Skeletal muscle satellite cell (primary cell): ENCODE data around the gene HLA-DOB.

ENCODE experiments used
- H3K27me3 ChIP-seq: 2 replicates; pipeline ENCODE4 v1.7.0; 2013; ENCODE audit warnings: low read length; ENCODE audit not compliant: control insufficient read depth, insufficient read depth
- H3K36me3 ChIP-seq: 2 replicates; pipeline ENCODE4 v1.7.0; 2013; ENCODE audit warnings: mild to moderate bottlenecking, control low read depth, low read length; ENCODE audit not compliant: insufficient read depth
- H3K4me1 ChIP-seq: 2 replicates; pipeline ENCODE4 v1.7.0; 2013; ENCODE audit warnings: low read length; ENCODE audit not compliant: control insufficient read depth, insufficient read depth
- H3K4me2 ChIP-seq: 2 replicates; pipeline ENCODE4 v1.7.0; 2013; ENCODE audit warnings: mild to moderate bottlenecking, low read length
- H3K4me3 ChIP-seq: 2 replicates; pipeline ENCODE4 v1.7.0; 2013; ENCODE audit warnings: low read length
- H3K9ac ChIP-seq: 2 replicates; pipeline ENCODE4 v1.7.0; 2013; ENCODE audit warnings: mild to moderate bottlenecking, low read depth, low read length, moderate library complexity
- H3K9me3 ChIP-seq: replicated peaks from 2 replicates; pipeline ENCODE4 v1.7.0; 2013; ENCODE audit warnings: mild to moderate bottlenecking, control low read depth, low read length

HLA-DOB gene

DNA sequence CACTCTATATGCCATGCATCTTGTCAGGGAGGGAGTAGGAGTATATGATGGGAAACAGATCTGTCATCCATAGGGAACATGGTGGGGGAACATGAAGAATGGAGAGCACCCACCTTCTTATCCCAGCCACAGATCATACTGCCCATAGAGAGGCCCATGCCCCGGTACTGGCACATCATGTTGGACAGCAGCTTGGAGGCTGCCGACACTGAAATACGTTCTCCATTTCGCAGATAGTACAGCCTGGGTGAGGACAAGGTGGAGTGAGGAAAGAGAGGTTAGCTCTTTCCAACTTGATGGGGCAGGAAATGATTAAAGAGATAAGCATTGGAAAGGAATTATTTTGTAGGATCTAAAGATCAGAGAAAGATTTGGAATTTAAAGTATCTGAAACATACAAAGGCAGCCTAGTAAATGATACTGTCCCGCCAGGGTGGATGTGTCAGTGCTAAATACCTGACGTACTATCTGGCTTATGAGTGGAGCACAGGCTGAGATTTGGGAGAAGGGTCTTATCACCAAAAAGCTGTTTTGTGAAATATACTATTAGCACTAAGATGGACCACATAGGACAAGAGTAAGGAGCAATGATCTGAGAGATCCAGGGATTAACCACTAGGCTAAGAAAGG lies 25.3 kb upstream of the HLA-DOB start:
- H3K36me3 ChIP-seq, result peaks cover 4% of the 10 kb centered on the region
- peaks cover 9% of the 10 kb centered on the region for H3K4me1 ChIP-seq
- H3K9me3 ChIP-seq, result no peaks in the 10 kb centered on the region
- H3K9ac ChIP-seq, result no peak overlapping the region
- H3K4me3 ChIP-seq, result no peak overlapping the region
- H3K4me2 ChIP-seq, result no peak overlapping the region
- H3K27me3 ChIP-seq, result no peaks in the 10 kb centered on the region

DNA sequence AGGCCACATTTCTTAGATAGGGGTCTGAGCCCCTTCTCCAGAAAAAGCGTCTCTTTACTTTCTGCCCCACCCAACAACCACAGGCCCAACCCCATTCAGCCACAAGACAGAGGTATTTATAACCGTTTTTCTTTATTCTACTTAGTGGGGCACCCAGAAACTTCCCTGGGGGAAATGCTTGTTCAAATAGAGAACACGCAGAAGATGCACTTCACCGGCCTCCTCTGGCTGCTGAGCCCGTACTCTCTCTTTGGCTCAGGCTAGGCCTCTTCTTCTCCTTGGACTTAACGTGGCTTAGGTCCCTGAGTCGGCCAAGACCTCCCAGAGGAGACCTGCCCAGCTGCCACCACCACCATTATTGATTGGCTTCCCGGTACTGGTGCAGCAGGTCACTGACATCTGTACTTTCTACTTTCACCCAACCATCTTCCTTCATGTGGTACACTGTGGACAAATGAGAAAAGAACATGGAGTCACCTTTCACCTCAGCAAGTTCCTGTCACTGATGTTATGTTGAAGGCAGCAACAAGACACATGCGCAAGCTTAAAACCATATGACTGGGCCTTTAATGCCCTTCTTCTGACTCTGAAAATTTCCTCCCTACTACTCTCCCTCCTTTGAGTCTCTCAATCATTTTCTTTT lies 23.9 kb upstream of the HLA-DOB start:
- Histone ChIP-seq H3K9ac (no peak overlapping the region), H3K9me3 (no peaks in the 10 kb centered on the region), H3K4me3 (no peak overlapping the region), H3K4me2 (no peak overlapping the region), H3K27me3 (no peaks in the 10 kb centered on the region), H3K36me3 (no peaks in the 10 kb centered on the region), H3K4me1 (peaks cover 9% of the 10 kb centered on the region)

DNA sequence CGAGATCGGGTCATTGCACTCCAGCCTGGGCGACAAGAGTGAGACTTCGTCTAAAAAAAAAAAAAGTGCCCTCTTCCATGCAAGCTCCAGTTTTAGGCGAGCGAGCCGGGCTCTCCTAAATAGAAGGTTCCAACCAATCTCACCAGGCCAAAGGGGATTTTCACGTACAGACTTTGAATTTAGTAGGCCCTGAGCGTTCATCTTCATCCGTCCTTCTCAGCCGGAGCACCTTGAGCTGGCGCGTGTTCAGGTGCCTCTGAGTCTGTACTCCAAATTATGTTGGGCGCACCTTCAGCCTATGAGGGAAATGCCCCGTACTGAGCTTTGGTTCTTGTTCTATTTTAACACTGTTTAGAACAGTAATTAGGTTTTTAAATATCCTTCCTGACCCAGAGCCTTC lies 22.6 kb upstream of the HLA-DOB start:
- Histone ChIP-seq H3K27me3 (no peaks in the 10 kb centered on the region), H3K4me3 (no peak overlapping the region), H3K36me3 (no peaks in the 10 kb centered on the region), H3K9ac (no peak overlapping the region), H3K4me2 (no peak overlapping the region), H3K9me3 (no peaks in the 10 kb centered on the region), H3K4me1 (peaks cover 7% of the 10 kb centered on the region)

DNA sequence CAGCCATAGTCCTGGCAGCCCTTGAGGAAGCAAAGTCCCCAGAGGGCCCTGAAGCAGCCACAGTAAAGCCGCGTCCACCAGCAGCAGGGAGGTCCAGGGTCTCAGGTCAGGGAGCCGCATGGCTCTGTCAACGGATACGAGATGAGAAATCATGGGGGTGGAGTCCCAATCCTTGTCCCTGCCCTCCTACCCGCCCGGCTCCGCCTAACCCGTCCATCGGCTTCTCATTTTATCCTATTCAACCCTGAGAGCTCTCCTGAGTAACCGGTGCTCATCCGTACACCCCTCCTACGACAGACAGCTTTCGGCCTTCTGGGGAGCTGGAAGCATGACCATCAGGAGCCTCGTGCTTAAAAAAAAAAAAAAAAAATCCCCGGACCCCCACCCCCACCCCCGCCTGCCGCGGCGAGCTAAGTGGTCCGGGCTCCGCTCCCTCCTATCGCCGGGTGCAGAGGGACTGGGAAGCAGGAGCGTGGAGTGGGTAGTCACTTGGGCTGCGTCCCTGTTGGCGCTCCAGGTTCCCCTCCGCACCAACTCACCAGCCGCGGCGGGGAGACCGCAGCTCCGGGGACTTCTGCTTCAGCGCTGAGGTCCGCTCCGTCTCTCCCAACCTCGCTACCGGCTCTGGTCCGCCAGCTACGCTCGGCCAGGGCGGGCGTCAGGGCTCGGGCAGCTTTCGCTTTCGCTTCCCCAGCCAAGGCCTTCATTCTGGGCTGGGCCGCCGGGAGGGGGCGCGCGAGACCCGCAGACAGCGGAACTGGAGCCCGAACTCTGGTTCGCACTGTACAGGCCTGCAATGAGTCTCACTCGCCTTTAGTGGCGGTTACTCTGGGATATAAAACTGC lies 21.5 kb upstream of the HLA-DOB start, which contains the start of gene TAP2:
TSS of gene TAP2 (minus strand) at position 626 of the 845 bp plus-strand sequence. CDS start at position 120, 506 bp downstream.
- H3K9ac ChIP-seq, result peak within 1 kb of the TSS; percentile 84
- no peaks in the 10 kb centered on the region for H3K36me3 ChIP-seq
- H3K4me1 ChIP-seq, result peaks cover 7% of the 10 kb centered on the region
- no peaks in the 10 kb centered on the region for H3K9me3 ChIP-seq
- H3K4me3 ChIP-seq, result peak within 1 kb of the TSS; percentile 91
- peak within 1 kb of the TSS; percentile 83 for H3K4me2 ChIP-seq
- H3K27me3 ChIP-seq, result no peaks in the 10 kb centered on the region

DNA sequence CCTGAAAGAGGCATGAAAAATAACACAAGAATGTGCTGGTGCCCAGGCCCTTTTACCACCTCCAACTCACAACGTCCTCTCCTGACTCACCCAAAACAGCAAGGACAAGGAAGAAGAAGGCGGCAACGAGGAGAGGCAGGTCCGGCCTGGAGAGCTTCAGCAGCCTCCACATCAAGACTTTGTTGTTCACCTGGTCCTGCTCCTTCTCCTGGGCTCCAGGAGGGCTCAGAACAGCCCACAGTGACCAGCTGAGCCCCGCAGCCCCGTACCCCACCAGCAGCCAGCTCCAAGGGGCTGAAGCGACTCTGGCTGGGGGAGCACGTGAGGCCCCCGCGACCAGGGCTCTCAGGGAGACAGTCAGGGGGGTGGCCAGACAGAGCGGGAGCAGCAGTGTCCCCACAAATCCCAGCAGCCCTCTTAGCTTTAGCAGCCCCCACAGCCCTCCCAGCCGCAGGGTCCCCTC lies 20.9 kb upstream of the HLA-DOB start:
- H3K4me2 ChIP-seq, result peak overlapping the region; percentile 83
- peaks cover 7% of the 10 kb centered on the region for H3K4me1 ChIP-seq
- no peaks in the 10 kb centered on the region for H3K36me3 ChIP-seq
- H3K27me3 ChIP-seq, result no peaks in the 10 kb centered on the region
- no peaks in the 10 kb centered on the region for H3K9me3 ChIP-seq
- peak overlapping the region; percentile 84 for H3K9ac ChIP-seq
- peak overlapping the region; percentile 91 for H3K4me3 ChIP-seq

DNA sequence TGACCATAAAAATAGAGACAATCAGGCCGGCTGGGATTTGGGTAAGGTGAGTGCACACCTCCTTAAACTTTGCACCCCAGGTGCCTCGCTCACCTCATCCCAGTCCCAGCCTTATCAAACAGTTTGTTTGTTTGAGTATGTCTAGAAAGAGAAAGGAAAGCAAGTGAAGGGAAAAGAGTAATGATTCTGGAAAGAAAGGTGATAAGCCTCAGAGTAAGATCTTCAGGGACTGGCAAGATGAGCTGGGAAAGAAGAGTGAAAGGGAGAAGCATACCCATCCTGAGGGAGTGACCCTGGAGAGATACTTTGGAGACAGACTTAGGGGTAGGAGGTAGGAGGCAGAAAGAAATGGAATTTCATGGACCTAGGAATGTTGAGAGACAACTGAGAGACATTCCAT lies 20.1 kb upstream of the HLA-DOB start:
- Histone ChIP-seq H3K4me2 (no peak overlapping the region), H3K36me3 (no peaks in the 10 kb centered on the region), H3K4me3 (no peak overlapping the region), H3K9ac (no peak overlapping the region), H3K27me3 (no peaks in the 10 kb centered on the region), H3K4me1 (peaks cover 7% of the 10 kb centered on the region), H3K9me3 (no peaks in the 10 kb centered on the region)

DNA sequence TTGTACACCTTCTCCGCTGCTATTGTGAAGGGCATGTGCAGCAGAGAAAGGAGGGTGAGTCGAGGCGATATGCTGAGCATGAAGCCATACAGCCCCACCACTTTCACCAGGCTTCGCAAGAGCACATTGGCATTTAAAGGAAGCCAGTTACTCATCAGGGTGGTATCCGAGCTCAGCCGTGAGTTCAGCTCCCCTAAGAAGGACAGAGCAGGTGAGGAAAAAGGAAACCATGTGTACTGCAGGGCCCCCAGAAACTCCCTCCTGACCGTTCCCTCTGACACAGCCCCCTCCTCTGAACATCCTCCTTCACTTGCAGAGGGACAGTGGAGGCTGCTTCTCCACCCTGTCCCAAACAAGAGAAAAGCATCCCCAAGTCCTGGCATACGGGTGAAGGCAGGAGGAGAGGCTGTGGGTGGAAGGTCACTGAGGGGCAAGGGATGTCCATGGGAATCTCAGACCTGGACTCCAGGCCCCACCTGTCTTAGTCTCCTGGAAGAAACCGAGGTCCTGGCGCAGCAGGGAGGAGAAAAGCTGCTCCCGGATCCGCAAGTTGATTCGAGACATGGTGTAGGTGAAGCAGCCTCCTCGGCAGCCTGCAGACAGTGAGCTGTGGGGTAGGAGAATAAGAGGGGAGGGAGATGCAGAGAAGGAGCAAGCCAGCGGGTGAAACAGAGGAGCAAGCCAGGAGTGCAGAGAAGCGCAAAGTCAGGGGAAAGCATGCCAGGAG lies 18.5 kb upstream of the HLA-DOB start:
- H3K9ac ChIP-seq, result no peak overlapping the region
- H3K4me2 ChIP-seq, result no peak overlapping the region
- H3K4me1 ChIP-seq, result peaks cover 7% of the 10 kb centered on the region
- no peak overlapping the region for H3K4me3 ChIP-seq
- H3K9me3 ChIP-seq, result no peaks in the 10 kb centered on the region
- peaks cover 2% of the 10 kb centered on the region for H3K36me3 ChIP-seq
- no peaks in the 10 kb centered on the region for H3K27me3 ChIP-seq

DNA sequence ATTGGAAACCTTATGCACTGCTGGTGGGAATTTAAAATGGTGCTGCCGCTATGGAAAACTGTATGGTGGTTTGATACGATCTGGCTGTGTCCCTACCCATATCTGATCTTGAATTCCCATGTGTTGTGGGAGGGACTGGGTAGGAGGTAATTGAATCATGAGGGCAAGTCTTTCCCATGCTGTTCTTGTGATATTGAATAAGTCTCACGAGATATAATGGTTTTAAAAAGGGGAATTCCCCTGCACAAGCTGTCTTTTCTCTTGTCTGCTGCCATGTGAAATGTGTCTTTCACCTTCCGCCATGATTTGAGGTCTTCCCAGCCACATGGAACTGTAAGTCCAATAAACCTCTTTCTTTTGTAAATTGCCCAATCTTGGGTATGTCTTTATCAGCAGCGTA lies 16.9 kb upstream of the HLA-DOB start:
- H3K9ac ChIP-seq, result no peak overlapping the region
- peaks cover 7% of the 10 kb centered on the region for H3K4me1 ChIP-seq
- no peaks in the 10 kb centered on the region for H3K9me3 ChIP-seq
- no peak overlapping the region for H3K4me3 ChIP-seq
- no peaks in the 10 kb centered on the region for H3K27me3 ChIP-seq
- H3K36me3 ChIP-seq, result peaks cover 3% of the 10 kb centered on the region
- no peak overlapping the region for H3K4me2 ChIP-seq

DNA sequence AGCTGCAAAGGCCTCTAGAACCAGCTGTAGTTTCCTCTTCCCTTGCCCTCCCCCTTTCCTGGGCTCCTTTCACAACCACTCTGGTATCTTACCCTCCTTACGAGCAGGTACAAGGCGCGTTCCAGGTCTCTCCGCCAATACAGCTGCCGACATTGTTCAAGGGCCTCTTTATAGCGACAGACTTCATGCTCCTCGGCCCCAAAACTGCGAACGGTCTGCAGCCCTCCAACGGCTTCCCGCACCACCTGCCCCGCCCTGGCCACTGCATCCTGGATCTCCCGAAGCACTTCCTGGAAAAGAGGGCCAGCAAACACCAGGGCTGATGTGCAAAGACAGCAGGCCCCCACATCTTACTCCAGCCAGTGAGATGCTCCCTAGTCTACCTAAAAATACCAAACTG lies 15.7 kb upstream of the HLA-DOB start:
- no peak overlapping the region for H3K9ac ChIP-seq
- no peak overlapping the region for H3K4me3 ChIP-seq
- H3K4me1 ChIP-seq, result peaks cover 2% of the 10 kb centered on the region
- H3K27me3 ChIP-seq, result no peaks in the 10 kb centered on the region
- no peaks in the 10 kb centered on the region for H3K9me3 ChIP-seq
- H3K36me3 ChIP-seq, result peaks cover 3% of the 10 kb centered on the region
- H3K4me2 ChIP-seq, result no peak overlapping the region

DNA sequence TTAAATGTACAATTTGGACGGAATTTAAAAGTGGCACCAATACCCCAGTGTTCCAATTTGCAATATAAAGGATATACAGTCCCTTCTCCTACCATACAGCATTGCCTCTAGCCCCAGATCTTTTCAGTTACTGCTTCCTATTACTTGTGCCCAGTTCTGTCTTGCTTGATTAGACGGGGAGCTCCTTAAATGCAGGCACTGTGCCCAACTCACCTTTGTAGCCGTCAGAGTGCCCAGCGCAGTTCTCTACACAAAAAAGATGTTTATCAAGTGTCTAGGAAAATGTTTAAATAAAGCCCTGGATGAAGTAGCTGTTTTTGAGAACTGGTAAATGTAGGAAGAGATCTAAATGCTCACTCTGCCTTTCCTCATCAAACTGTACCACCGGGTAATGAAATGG lies 14.1 kb upstream of the HLA-DOB start:
- no peak overlapping the region for H3K4me2 ChIP-seq
- H3K36me3 ChIP-seq, result peaks cover 3% of the 10 kb centered on the region
- H3K9ac ChIP-seq, result no peak overlapping the region

DNA sequence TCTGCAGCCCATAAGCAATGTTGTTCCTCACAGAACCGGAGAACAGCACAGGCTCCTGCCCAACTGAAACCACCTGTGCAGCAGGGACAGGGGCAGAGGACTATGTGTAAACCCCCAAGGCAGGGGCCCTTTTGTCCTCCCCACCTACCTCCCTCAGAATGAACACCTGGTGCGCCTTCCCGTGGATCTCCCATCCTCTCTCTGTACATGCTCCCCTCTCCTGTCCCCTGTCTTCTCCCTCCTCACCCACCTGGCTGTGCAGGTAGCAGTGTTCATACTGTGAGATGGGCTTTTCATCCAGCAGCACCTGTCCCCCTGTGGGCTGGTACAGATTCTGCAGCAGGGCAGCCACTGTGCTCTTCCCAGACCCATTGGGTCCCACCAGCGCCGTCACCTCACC lies 13.2 kb upstream of the HLA-DOB start:
- Histone ChIP-seq H3K9me3 (no peaks in the 10 kb centered on the region), H3K4me2 (no peak overlapping the region), H3K4me3 (no peak overlapping the region), H3K27me3 (no peaks in the 10 kb centered on the region), H3K36me3 (peaks cover 3% of the 10 kb centered on the region), H3K4me1 (no peaks in the 10 kb centered on the region), H3K9ac (no peak overlapping the region)

More for the DNA sequence above, 14.1 kb upstream of the HLA-DOB start:
- no peak overlapping the region for H3K4me3 ChIP-seq
- H3K9me3 ChIP-seq, result no peaks in the 10 kb centered on the region
- H3K27me3 ChIP-seq, result no peaks in the 10 kb centered on the region
- H3K4me1 ChIP-seq, result no peaks in the 10 kb centered on the region
